ENCODE data around the gene TXNDC8. TPM values are rescaled to one million over a fixed set of nuclear protein-coding genes. Genes with fewer than 3 reads are reported as not detected.

TXNDC8 gene
- not detected in 2 replicates for total RNA-seq

DNA sequence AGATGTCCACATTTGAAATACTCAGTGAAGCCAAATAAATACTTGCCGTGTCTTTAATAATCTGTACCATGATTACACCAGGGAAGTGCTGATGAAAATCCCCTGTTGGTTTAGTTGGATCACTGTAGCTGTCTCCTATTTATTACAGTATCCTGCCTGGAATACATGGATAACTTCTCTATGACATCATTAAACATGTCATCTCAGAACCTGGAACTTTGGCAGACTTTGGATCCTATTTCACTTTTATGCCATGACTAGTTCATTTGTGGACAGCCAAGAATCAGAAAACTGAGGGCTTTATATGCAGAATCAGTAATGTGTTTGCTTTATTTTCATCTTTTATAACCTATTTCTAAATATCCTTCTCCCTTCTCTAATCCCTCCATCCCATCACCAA lies at the start of gene TXNDC8:
Gene TXNDC8, minus strand, starts transcription at position 137 of the 400 bp plus-strand sequence.

DNA sequence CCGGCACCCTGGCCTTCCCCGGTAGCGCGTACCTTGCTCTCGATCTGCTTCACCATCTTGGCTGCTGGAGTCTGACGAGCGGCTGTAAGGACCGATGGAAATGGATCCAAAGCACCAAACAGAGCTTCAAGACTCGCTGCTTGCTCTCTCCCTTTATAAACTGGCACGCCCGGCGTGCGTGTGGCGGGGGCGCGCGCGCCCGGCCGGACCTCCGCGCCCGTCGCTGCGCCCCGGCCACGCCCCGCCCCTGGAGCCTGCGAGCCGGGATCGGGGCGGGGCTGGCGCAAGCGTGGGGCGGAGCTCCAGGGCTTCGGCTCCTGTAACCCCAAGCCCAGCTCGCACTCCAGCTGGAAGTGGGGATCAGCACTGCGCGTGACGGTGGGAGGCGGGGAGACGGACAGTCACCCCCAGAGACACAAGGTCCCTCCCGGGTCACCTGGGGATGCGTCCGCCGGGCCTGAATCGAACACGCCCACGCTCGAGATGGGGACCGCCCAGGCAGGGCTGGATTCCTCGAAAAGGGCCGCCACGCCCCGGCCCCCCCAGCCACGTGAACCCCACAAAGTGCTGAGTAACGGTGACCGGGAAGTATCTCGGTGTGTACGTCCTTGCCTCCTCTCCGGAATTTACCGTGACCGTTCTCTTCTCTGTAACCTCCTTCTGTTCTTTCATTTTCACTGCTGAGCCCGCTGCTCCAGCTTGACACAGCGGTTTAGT lies 81.1 kb downstream of the TXNDC8 start, which contains the start of gene TXN:
Gene TXN, minus strand, starts transcription at position 128 of the 717 bp plus-strand sequence. Its CDS starts 72 bp downstream, at position 56.

Other genes with a start within 250 kb of the TXNDC8 start
- not detected in 2 replicates for gene C9orf152, start 129.7 kb downstream of the TXNDC8 start, total RNA-seq
- 268 and 317 TPM in 2 replicates for gene TXN, start 81.4 kb downstream of the TXNDC8 start, total RNA-seq
- 3.5 and 4.4 TPM in 2 replicates for gene SVEP1, start 241.9 kb upstream of the TXNDC8 start, total RNA-seq